ENCODE results near the gene WDR53. TPM values are rescaled to one million over a fixed set of nuclear protein-coding genes. Genes with fewer than 3 reads are reported as not detected.

The WDR53 gene
- total RNA-seq, 2 donors from 2014 or later = 15.1 to 23.0 TPM

- 95 to 98% methylated on average over 9 of the region's 9 CpGs for WGBS, 2 experiments (ENCODE audit: insufficient coverage in 1 of 2, insufficient read length in 1 of 2)
- Mint-ChIP-seq H3K9me3 (no peaks in the 10 kb centered on the region), H3K27ac (no peak overlapping the region), H3K4me1 (no peaks in the 10 kb centered on the region), H3K27me3 (ENCODE audit: insufficient read depth) (no peaks in the 10 kb centered on the region), H3K36me3 (ENCODE audit: low read depth) (peaks cover 17% of the 10 kb centered on the region), H3K4me3 (no peak overlapping the region)
- Histone ChIP-seq H3K9me3 (ENCODE audit: control insufficient read depth, low read length) (no peaks in the 10 kb centered on the region), H3K27me3 (ENCODE audit: control insufficient read depth, insufficient read depth, low read length, poor library complexity, severe bottlenecking) (no peaks in the 10 kb centered on the region), H3K36me3 (ENCODE audit: control insufficient read depth, insufficient read depth, low read length) (peaks cover 11% of the 10 kb centered on the region), H3K4me3 (ENCODE audit: low read length) (no peak overlapping the region), H3K4me1 (ENCODE audit: control insufficient read depth, insufficient read depth, low read length) (no peaks in the 10 kb centered on the region), H3K9ac (ENCODE audit: extremely low read depth, low read length, poor library complexity, severe bottlenecking) (no peak overlapping the region), H3K27ac (ENCODE audit: low read depth, low read length) (no peak overlapping the region)
- no peak for DNase-seq
- TF ChIP-seq CTCF (conservative IDR thresholded peaks at IDR 0.05) = peak; percentile 23
These were observed 4.6 kb downstream of the WDR53 start for GRCh38 chr3:196563721-196564225.

- no peaks in the 10 kb centered on the region for H3K27me3 ChIP-seq (ENCODE audit: control insufficient read depth, insufficient read depth, low read length, poor library complexity, severe bottlenecking)
- no peaks in the 10 kb centered on the region for H3K4me1 ChIP-seq (ENCODE audit: control insufficient read depth, insufficient read depth, low read length)
- no peaks in the 10 kb centered on the region for H3K4me1 Mint-ChIP-seq
- 77 to 94% methylated on average over 3 of the region's 3 CpGs for whole genome bisulfite sequencing, 2 experiments (ENCODE audit: insufficient coverage in 1 of 2, insufficient read length in 1 of 2)
- no peak for TF ChIP-seq CTCF (conservative IDR thresholded peaks at IDR 0.05)
- no peak for DNase-seq
- H3K27ac Mint-ChIP-seq = no peak overlapping the region
- no peak overlapping the region for H3K4me3 ChIP-seq (ENCODE audit: low read length)
- no peaks in the 10 kb centered on the region for H3K27me3 Mint-ChIP-seq (ENCODE audit: insufficient read depth)
- peaks cover 11% of the 10 kb centered on the region for H3K36me3 Mint-ChIP-seq (ENCODE audit: low read depth)
- no peaks in the 10 kb centered on the region for H3K9me3 ChIP-seq (ENCODE audit: control insufficient read depth, low read length)
- H3K27ac ChIP-seq (ENCODE audit: low read depth, low read length) = no peak overlapping the region
- H3K36me3 ChIP-seq (ENCODE audit: control insufficient read depth, insufficient read depth, low read length) = peaks cover 14% of the 10 kb centered on the region
- no peak overlapping the region for H3K9ac ChIP-seq (ENCODE audit: extremely low read depth, low read length, poor library complexity, severe bottlenecking)
- H3K9me3 Mint-ChIP-seq = no peaks in the 10 kb centered on the region
- H3K4me3 Mint-ChIP-seq = no peak overlapping the region
These were observed 8.5 kb downstream of the WDR53 start for GRCh38 chr3:196559826-196560225.

- H3K4me1 Mint-ChIP-seq = no peaks in the 10 kb centered on the region
- no peaks in the 10 kb centered on the region for H3K4me1 ChIP-seq (ENCODE audit: control insufficient read depth, insufficient read depth, low read length)
- H3K27ac Mint-ChIP-seq = no peak overlapping the region
These were observed 9.9 kb downstream of the WDR53 start for GRCh38 chr3:196558476-196558875.

More at GRCh38 chr3:196558476-196558875, 9.9 kb downstream of the WDR53 start:
- Mint-ChIP-seq H3K36me3 (ENCODE audit: low read depth) (peaks cover 16% of the 10 kb centered on the region), H3K27me3 (ENCODE audit: insufficient read depth) (no peaks in the 10 kb centered on the region), H3K9me3 (no peaks in the 10 kb centered on the region), H3K4me3 (no peak overlapping the region)
- H3K27me3 ChIP-seq (ENCODE audit: control insufficient read depth, insufficient read depth, low read length, poor library complexity, severe bottlenecking) = no peaks in the 10 kb centered on the region
- TF ChIP-seq CTCF (conservative IDR thresholded peaks at IDR 0.05) = no peak
- no peak overlapping the region for H3K4me3 ChIP-seq (ENCODE audit: low read length)
- no peak overlapping the region for H3K27ac ChIP-seq (ENCODE audit: low read depth, low read length)
- H3K9me3 ChIP-seq (ENCODE audit: control insufficient read depth, low read length) = no peaks in the 10 kb centered on the region
- no peak overlapping the region for H3K9ac ChIP-seq (ENCODE audit: extremely low read depth, low read length, poor library complexity, severe bottlenecking)
- no peak for DNase-seq
- peaks cover 14% of the 10 kb centered on the region for H3K36me3 ChIP-seq (ENCODE audit: control insufficient read depth, insufficient read depth, low read length)

Measured in endodermal cell (in vitro differentiated cells).